OCI-LY7 (cell line): Measurements from ENCODE around the gene CREB5. TPM values are rescaled to one million over a fixed set of nuclear protein-coding genes. Genes with fewer than 3 reads are reported as not detected.

Experiments
- BruUV-seq: library from RNA; stranded (reverse); fragments of 400-500 nt; replicated peaks from 2 replicates; lab custom pipeline; 2021; lab: Mats Ljungman, UMichigan
- CTCF ChIA-PET: fragments of 300-600 bp; sonication (Branson Sonifier 250); formaldehyde crosslinking; loops from one replicate; lab custom pipeline; 2022; ENCODE audit warnings: antibody characterized with exemption; ENCODE audit not compliant: unreplicated experiment; lab: Charles Lee
- POLR2A ChIA-PET: fragments of 300-600 bp; sonication (Branson Sonifier 250); formaldehyde crosslinking; loops from one replicate; lab custom pipeline; 2022; ENCODE audit warnings: antibody characterized with exemption; lab: Charles Lee
- DNase-seq: peaks from one replicate; pipeline ENCODE4 v3.0.0-alpha.2; 2015; ENCODE audit warnings: low spot score
- H2AFZ ChIP-seq: fragments of 200-600 bp; sonication (generic), shearing (Covaris generic); 2 replicates; pipeline ENCODE4 v1.6.1; 2014; ENCODE audit warnings: mild to moderate bottlenecking, antibody characterized with exemption, low read length, moderate library complexity
- H3K27ac ChIP-seq: fragments of 200-600 bp; sonication (generic); 2 replicates; pipeline ENCODE4 v1.5.1; 2014; ENCODE audit warnings: mixed run types, low read depth, mild to moderate bottlenecking, moderate library complexity, low read length, inconsistent platforms; ENCODE audit not compliant: poor library complexity, severe bottlenecking
- H3K36me3 ChIP-seq: fragments of 200-600 bp; sonication (generic); 2 replicates; pipeline ENCODE4 v1.6.1; 2014; ENCODE audit warnings: mild to moderate bottlenecking, antibody characterized with exemption, low read length, moderate library complexity, mixed read lengths; ENCODE audit not compliant: insufficient read depth
- H3K4me1 ChIP-seq: fragments of 200-600 bp; sonication (generic); 2 replicates; pipeline ENCODE4 v1.5.1; 2014; ENCODE audit warnings: mild to moderate bottlenecking, low read length; ENCODE audit not compliant: insufficient read depth, poor library complexity, severe bottlenecking
- H3K4me2 ChIP-seq: fragments of 200-600 bp; sonication (generic); 2 replicates; pipeline ENCODE4 v1.6.1; 2014; ENCODE audit warnings: mild to moderate bottlenecking, low read length
- H3K4me3 ChIP-seq: fragments of 200-600 bp; sonication (generic); 2 replicates; pipeline ENCODE4 v1.5.1; 2014; ENCODE audit warnings: mild to moderate bottlenecking, low read depth, low read length; ENCODE audit not compliant: poor library complexity, severe bottlenecking
- H3K79me2 ChIP-seq: fragments of 200-600 bp; sonication (generic); 2 replicates; pipeline ENCODE4 v1.6.1; 2016; ENCODE audit warnings: low read depth, mild to moderate bottlenecking, low read length, moderate library complexity, mixed read lengths; ENCODE audit not compliant: insufficient read depth
- H3K9me2 ChIP-seq: fragments of 200-600 bp; sonication (generic); 2 replicates; pipeline ENCODE4 v1.6.1; 2016; ENCODE audit warnings: mild to moderate bottlenecking, low read length, mixed read lengths; ENCODE audit not compliant: insufficient read depth
- H3K9me3 ChIP-seq: fragments of 200-600 bp; sonication (generic); 2 replicates; pipeline ENCODE4 v1.6.1; 2014; ENCODE audit warnings: mild to moderate bottlenecking, mixed run types, low read length, mixed read lengths
- H4K20me1 ChIP-seq: fragments of 200-600 bp; sonication (generic); 2 replicates; pipeline ENCODE4 v1.6.1; 2014; ENCODE audit warnings: mild to moderate bottlenecking, antibody characterized with exemption, low read length, moderate library complexity, mixed read lengths; ENCODE audit not compliant: insufficient read depth
- EZH2phosphoT487 ChIP-seq: fragments of 200-600 bp; sonication (generic); IDR thresholded peaks from 2 replicates; pipeline ENCODE4 v1.6.1; 2018; ENCODE audit warnings: low read depth, borderline replicate concordance, mild to moderate bottlenecking, mixed run types, antibody characterized with exemption, low read length, moderate library complexity, mixed read lengths
- intact Hi-C: fragments of 100-400 bp; cut with micrococcal nuclease; formaldehyde crosslinking; loops from one replicate; pipeline ENCODE4 v1.10.0; 2022; ENCODE audit not compliant: unreplicated experiment
- total RNA-seq, 2 experiments: library from RNA; depleted of rRNA in 1 of 2; stranded (reverse); fragments of >200 nt in 1 of 2; shearing (Covaris generic) in 1 of 2; gene quantifications; 2 replicates each; pipeline ENCODE4 v1.2.3, GENCODE V29; 2014 to 2022
- TF ChIP-seq, protein P1 (sequence below): fragments of 200-600 bp; sonication (generic); conservative IDR thresholded peaks from 2 replicates; pipeline ENCODE4 v1.5.1; 2014; ENCODE audit warnings: mild to moderate bottlenecking, antibody characterized with exemption, low read length, moderate library complexity, mixed read lengths

CREB5 gene
- total RNA-seq, 2 experiments from 2014 or later = 2.0 to 13.3 TPM

DNA sequence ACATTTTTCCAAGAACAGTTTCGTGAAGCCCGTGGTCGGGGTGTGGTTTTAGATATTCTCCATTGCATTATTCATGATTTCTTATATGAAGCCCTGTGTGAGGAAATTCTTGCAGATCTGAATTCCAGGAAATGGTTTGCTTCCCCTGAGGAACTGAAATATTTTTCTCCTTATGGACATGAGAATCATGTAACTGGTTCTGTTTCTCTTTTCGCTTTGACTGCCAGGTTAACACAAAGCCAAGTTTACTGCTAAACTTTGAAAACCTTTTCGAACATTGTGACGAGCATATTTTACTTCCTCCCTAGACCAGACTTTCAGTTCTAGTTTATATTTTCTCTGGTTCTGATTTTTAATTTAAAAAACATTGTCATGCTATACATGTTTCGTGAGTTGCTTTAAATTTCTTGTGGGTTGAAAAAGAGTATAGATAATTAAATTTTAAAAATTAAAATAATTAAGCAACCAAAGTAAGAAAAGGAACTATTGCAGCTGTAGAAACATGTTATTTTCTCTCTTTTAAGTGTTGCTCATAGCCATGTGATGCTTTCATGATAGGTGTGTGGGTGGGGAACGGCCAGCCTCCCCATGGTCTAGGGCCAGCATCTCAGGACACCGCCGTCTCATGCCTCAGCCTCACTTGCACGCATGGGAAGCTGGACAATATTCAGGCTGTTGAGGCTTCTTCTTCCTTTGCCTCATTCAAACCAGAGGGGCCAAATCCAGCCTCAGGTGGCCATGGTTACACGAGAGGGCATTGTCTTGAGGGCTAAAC lies 97.1 kb downstream of the CREB5 start:
- no TSS peak for BruUV-seq
- Histone ChIP-seq H3K27ac (no peak overlapping the region), H3K4me2 (no peak overlapping the region), H3K4me1 (no peaks in the 10 kb centered on the region), H3K36me3 (no peaks in the 10 kb centered on the region), H4K20me1 (no peaks in the 10 kb centered on the region), H3K9me3 (no peaks in the 10 kb centered on the region), H3K4me3 (no peak overlapping the region), H3K79me2 (no peaks in the 10 kb centered on the region), H3K9me2 (no peaks in the 10 kb centered on the region), H2AFZ (no peak overlapping the region)
- ChIA-PET CTCF (no interaction called here), POLR2A (interaction anchor here (0.6 kb wide), 1 partner anchor 14 kb away, joined by 3 read pairs; no protein-coding TSS in a partner anchor)
- intact Hi-C loops = loop anchor here (10.0 kb wide), 1 partner anchor 115 kb away; no protein-coding TSS in a partner anchor
- no peak for DNase-seq
- TF ChIP-seq EZH2phosphoT487 = no peak
- TF ChIP-seq, protein P1, sequence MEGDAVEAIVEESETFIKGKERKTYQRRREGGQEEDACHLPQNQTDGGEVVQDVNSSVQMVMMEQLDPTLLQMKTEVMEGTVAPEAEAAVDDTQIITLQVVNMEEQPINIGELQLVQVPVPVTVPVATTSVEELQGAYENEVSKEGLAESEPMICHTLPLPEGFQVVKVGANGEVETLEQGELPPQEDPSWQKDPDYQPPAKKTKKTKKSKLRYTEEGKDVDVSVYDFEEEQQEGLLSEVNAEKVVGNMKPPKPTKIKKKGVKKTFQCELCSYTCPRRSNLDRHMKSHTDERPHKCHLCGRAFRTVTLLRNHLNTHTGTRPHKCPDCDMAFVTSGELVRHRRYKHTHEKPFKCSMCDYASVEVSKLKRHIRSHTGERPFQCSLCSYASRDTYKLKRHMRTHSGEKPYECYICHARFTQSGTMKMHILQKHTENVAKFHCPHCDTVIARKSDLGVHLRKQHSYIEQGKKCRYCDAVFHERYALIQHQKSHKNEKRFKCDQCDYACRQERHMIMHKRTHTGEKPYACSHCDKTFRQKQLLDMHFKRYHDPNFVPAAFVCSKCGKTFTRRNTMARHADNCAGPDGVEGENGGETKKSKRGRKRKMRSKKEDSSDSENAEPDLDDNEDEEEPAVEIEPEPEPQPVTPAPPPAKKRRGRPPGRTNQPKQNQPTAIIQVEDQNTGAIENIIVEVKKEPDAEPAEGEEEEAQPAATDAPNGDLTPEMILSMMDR = no peak

DNA sequence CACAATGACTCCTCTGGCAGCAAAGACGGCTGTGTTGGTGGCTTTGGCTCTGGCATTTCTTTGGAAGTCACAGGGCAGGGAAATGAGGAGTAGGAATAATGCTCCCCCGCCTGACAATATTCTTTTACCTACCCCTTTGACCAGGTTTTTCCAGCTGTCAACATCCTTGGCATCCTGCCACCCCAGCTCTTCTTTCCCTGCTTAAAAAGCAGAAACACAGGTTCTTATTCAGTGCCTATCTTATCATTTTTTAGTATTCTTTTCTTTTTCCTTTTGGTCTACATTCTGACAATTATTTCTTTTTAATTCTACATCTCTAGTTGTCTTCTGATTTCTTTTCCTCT lies 97.7 kb downstream of the CREB5 start:
- Histone ChIP-seq H3K9me2 (no peaks in the 10 kb centered on the region), H3K9me3 (no peaks in the 10 kb centered on the region), H3K4me2 (no peak overlapping the region), H3K4me1 (no peaks in the 10 kb centered on the region), H2AFZ (no peak overlapping the region), H3K79me2 (no peaks in the 10 kb centered on the region), H4K20me1 (no peaks in the 10 kb centered on the region), H3K36me3 (no peaks in the 10 kb centered on the region), H3K4me3 (no peak overlapping the region), H3K27ac (no peak overlapping the region)
- TF ChIP-seq, protein P1 = no peak
- TF ChIP-seq EZH2phosphoT487 = no peak
- ChIA-PET CTCF (no interaction called here), POLR2A (interaction anchor here (0.6 kb wide), 1 partner anchor 14 kb away, joined by 3 read pairs; no protein-coding TSS in a partner anchor)
- intact Hi-C loops = no loop called here
- BruUV-seq = no TSS peak
- no peak for DNase-seq
